Caki2 (cell line): ENCODE measurements around the gene RNF43. TPM values are rescaled to one million over a fixed set of nuclear protein-coding genes. Genes with fewer than 3 reads are reported as not detected.
A peak's percentile ranks its signal among the peaks of the same experiment; 100 is the strongest.

Source experiments
- DNase-seq: peaks from one replicate; pipeline ENCODE4 v3.0.0-alpha.2; 2015; ENCODE audit warnings: low read depth
- in situ Hi-C: cut with HindIII; loops from 2 replicates; pipeline ENCODE4 v1.10.0; 2016; ENCODE audit warnings: low sequenced_read_pairs, low pct_unique_long_range_greater_than_20kb, mixed read lengths
- total RNA-seq: library from RNA; depleted of rRNA; stranded (reverse); fragments of >200 nt; shearing (Covaris generic); gene quantifications from 2 replicates; pipeline ENCODE4 v1.2.3, GENCODE V29; 2014; ENCODE audit warnings: low replicate concordance; rRNA removed

RNF43 gene
- total RNA-seq, result 2.6 and 5.0 TPM in 2 replicates

DNA sequence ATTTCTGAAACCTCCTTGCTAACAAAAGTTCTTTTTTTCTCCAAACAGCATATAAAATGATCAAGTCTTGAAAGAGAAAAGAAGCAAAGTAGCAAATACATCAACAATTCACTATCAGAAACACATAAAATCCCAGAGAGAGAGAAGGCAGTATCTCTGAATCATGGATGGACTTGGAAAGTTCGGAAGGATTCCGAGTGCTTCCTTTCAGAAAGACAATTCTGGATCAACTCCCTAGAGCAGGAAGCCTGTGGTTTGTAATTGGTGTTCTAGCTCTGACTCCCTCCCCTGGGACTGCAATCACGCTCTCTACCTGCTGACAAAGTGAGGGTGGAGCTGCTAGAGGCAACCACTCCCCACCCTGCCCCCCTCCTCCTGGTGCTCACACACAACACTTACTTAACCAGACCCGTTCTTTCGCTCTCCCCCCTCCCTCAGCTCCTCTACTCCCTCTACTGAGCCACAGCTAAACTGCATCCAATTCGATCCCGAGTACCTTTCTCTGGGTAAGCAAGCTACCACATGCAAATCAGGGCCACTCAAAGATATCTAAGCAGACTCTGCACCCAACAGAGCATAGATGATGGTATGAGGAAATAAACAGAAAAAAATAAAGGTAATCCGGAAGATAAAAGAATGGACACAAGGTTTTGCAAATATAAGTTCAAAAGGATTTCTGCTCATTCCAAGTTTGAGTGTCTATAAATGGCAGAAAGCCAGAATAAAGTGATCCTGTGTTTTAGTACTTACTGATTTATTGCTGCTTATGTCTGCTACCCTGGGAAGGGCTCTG lies at the start of gene RNF43:
Gene RNF43 (minus strand): TSS at position 235 of the 793 bp plus-strand sequence. CDS start 1,957 bp downstream, outside the sequence.
- DNase-seq, result peak; percentile 99
- in situ Hi-C loops, result no loop called here

DNA sequence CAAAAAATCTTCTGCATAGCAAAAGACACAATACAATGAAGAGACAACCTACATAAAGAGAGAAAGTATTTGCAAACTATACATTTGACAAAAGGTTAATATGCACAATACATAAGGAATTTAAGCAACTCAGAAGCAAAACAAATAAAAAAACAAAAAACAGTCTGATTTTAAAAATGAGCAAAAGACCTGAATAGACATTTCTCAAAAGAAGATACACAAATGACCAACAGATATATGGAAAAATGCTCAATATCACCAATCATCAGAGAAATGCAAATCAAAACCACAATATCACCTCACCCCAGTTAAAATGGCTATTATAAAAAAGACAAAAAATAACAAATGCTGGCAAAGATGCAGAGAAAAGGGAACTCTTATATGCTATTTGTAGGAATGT lies 38.2 kb upstream of the RNF43 start:
- in situ Hi-C loops, result no loop called here
- no peak for DNase-seq

DNA sequence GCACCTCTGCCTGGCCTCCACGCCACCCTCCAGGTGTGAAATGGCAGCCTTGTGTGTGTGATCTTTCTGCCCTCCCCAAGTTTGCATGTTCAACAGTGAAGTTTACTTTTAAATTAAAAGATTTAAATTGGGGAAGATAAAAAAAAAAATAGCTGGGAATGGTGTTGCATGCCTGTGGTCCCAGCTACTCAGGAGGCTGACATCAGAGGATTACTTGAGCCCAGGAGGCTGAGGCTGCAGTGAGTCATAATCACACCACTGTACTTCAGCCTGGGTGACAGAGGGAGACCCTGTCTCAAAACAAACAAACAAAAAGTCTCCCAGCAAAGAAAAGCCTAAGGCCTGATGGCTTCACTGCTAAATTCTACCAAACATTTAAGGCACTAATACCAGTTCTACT lies 35.4 kb upstream of the RNF43 start:
- in situ Hi-C loops, result no loop called here
- peak; percentile 10 for DNase-seq

DNA sequence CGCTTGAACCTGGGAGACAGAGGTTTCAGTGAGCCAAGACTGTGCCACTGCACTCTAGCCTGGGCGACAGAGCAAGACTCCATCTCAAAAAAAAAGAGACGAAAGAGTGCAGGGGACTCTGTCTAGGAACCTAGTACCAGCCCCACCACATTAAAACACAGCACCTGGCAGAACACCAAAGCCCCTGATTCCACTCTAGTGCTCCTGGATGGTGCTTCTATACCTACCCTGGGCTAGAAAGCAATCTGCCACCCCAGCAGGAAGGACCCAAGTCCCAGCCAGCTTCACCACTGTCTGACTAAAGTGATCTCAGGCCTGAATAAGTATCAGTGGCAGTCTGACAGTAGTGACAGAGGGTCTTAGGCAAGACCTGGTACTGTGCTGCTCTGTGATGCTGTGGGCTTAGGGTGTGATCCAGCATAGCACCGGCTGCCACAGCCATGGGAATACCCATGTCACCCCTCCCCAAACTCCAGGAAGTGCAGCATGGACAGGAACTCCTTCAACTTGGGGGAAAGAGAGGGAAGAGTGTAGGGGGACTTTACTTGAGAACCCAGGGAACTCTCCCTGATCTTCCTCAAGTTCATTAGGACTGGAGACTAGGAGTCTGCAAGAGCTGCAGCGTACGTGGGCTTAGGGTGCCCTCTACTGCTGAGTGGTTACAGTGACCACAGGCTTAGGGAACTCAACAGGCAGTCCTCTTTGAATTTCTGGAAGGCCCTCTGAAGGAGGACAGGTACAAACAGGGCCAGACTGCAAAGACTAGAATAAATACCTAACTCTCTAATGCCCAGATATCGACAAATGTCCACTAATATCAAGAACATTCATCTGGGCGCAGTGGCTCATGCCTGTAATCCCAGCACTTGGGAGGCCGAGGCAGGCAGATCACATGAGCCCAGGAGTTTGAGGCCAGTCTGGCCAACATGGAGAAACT lies 30.0 kb upstream of the RNF43 start:
- in situ Hi-C loops, result no loop called here
- peak; percentile 58 for DNase-seq

- no peak for DNase-seq
- in situ Hi-C loops, result no loop called here
These were observed 28.8 kb upstream of the RNF43 start for GRCh38 chr17:58446086-58446485.

DNA sequence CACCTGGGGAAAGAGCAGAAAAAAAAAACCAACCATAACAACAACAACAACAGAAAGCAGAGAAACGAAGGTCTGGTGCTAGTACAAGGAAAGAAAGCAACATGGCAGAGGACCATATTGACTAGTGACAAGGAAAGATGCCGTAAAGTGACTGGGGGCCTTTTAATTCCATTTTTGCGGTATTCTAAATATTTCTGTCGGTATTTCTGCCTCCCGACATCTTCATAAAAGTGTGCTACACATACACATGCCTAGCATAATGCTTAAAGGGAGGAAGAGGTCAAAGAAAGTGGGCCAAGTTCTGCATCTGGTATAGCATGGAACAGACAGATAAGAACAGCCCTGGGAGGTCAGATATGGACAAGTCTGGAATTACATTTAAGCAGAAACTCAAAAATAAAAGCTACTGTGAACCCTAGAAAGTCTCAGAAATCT lies 19.5 kb upstream of the RNF43 start:
- no peak for DNase-seq
- in situ Hi-C loops, result no loop called here

- in situ Hi-C loops, result no loop called here
These were observed 18.9 kb upstream of the RNF43 start for GRCh38 chr17:58436245-58436644.

GRCh38 chr17:58432806-58433573 lies 15.7 kb upstream of the RNF43 start:
- DNase-seq, result no peak
- in situ Hi-C loops, result no loop called here

More at GRCh38 chr17:58436245-58436644, 18.9 kb upstream of the RNF43 start:
- DNase-seq, result no peak

- in situ Hi-C loops, result no loop called here
- no peak for DNase-seq
These were observed 10.5 kb upstream of the RNF43 start for GRCh38 chr17:58427807-58428206.

DNA sequence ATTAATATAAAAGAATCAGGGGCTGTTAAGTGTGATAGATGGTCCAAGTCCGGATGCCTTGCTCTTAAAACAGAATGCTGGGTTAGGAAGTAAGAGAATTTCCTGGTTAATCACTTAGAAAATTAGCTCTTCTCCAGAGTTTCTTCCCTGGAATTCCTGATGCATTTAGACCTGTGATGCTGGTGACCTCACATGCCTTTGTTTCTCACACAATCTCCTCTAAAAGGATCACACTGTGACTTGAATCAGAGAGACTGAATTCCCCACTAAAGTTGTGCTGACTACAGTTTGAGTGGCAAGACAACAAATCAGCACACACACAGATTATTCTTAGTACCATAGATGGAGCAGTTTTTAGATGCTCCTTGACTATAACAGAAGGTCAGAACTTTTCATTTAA lies 4.4 kb upstream of the RNF43 start:
- DNase-seq, result no peak
- in situ Hi-C loops, result no loop called here

DNA sequence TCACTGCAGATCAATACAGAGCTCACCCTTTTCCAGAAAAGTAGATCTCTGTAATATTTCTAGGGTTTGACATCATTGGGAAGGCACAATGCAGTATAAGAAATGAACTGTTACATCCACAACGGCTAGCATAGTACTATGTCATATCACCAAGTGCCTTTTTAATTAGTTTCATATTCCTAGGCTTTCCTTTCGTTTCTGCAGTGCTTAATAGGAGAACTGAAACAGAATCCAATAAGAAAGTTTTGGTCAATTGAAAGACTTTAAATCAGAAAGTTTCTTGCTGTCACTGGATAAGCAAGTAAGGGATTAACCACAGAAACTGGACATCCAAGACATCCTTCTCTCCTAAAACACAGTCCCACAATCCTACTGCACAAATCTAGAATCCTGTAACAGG lies 3.5 kb upstream of the RNF43 start:
- no peak for DNase-seq

DNA sequence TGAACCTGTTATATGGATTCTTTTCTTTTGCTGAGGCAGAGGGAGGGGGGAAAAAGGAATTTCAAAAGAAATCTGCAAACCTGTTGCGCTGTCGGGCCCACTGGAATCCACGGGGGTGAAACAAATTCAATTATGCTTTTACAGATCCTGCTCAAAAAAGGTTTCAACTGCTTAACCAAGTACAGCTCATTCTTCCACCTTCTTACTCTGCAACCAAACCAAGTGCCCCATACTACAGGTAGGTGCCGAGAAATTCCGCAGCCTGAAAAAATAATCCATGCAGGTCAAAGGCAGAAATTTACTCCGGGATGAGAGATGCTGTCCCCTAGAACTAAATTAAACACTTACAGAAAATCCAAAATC lies 416 bp downstream of the RNF43 start:
- in situ Hi-C loops, result no loop called here
- no peak for DNase-seq

More for the DNA sequence above, 3.5 kb upstream of the RNF43 start:
- in situ Hi-C loops, result no loop called here

DNA sequence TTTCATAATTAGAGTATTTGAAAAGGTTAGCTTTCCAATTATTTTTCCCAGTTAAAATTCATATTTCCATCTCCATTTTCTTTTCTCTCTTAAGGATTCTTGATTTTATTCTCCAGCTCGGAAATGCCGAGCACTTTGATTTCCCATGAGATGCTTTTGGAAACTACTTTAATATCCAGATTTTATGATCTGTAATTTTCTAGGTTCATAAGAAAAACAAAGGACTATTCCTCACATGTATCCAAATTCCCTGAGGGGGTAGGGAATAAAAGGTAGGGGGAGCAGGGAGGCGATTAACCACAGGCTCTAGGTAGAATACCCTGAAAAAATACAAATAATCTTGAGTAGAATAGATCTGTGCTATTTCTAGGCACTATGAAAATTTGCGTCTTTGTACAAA lies 938 bp downstream of the RNF43 start:
- no peak for DNase-seq
- in situ Hi-C loops, result no loop called here

DNA sequence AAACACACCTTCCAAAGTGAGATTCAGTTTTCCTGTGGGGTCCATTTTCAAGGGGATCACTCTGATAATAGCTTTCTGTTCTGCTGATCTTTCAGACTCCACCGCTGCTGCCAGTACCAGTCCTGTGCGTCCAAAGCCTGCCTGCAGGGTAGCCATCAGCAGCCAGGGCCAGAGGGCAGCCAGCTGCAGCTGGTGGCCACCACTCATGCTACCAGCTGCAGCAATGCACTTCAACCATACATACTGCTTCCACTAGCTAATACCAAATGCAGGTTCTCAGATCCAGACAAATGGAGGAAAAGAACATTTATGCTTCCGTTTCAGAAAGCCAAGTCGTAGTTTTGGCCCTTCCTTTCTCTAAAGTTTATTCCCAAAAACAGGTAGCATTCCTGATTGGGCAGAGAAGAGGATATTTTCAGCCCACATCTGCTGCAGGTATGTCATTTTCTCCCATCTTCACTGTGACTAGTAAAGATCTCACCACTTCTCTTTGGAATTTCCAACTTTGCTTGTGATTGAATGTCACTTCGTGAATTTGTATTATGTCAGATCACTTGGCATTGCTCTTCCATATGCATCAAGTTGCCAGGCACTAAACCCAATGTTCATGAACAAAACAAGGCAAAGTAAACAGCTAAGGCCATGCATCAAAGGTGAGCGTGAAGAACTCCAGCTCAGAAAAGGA lies 1.8 kb downstream of the RNF43 start:
- no peak for DNase-seq
- in situ Hi-C loops, result no loop called here

DNA sequence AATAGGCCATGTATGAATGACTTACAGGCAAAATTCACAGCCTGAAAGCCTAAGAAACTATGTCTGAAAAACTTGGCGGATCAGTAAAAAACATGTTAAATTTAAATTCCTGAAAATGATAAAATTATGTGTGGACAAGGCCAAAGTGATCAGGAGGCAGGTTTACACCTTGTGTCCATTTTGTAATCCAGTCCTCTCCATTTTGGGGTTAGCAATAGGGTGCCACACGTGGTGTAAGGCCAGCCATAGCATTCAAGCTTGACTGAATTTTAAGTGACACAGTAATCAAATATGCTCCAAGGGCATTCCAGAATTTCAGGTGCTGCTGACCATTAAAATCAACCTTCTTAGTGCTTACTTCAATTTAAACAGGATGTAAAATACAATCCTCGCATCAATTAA lies 2.7 kb downstream of the RNF43 start:
- DNase-seq, result no peak
- in situ Hi-C loops, result no loop called here

GRCh38 chr17:58413684-58414083 lies 3.6 kb downstream of the RNF43 start:
- DNase-seq, result no peak
- in situ Hi-C loops, result no loop called here

- in situ Hi-C loops, result no loop called here
- DNase-seq, result no peak
These were observed 4.3 kb downstream of the RNF43 start for GRCh38 chr17:58412961-58413586.
